ENCODE results near the gene NR4A2.
A peak's percentile ranks its signal among the peaks of the same experiment; 100 is the strongest.
"Not testable (repeated sequence)": the region's sequence is repeated elsewhere in the genome, so short reads cannot be mapped to it uniquely, and the experiment has no call there.

The NR4A2 gene

DNA sequence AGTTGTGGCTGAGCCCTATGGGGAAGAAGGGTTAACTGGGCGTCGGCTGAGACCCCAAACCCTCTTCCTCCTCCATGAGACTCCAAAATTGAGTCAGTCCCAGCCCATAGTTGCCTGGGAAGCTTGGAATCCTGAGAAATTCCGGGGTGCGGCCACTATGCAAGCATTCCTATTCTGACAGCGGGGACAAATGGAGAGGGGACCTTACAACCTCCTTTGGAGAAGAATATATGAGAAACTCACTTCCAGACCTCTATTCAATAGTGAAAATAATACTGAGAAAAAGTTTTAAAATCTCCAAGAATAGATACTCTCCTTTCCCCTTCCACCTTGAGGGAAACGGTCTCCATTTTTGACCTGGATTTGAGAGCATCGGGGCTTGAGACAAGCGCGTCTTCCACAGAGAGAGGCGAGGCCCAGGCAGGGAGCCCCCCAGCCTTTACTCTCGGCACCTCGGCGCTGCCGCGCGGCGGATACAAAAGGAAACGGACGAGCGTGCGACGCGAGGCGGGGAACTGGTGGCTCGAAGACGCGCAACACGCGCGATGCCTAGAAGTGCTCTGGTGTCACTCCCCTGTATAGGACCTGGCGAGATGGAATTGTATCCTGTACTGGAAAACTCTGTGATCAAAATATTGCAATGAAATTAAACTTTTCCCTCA is 11.1 kb downstream of the NR4A2 start:
- DNase-seq (ENCODE audit: low read depth) = peak; percentile 9

DNA sequence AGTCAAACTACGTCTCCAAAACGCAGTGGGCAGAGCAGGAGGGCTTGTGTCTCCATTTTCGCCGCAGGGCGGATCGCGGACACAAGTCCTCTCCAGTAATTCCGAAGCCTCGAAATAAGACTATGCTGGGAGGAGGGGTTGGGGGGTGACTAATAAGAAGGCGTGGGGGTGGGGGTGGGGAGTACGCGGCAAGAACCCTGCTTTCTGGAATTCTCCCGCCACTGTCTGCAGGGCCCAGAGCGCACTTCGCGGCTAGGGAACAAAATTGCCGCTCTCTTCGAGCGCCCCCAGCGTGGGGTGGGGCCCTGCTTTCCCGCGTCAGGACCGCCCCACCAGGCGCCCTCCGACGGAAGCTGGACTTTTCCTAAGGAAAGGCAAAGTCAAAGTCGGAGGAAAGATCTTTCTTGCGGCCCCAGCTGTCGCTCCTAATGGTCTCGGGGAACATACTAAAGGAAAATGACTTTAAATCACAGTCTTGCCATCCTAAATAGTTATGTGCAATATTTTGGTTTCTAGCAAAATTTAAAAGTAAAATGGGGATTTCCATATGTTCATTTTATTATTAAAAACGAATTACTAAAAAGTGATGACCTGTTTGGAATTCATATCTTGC is 11.9 kb downstream of the NR4A2 start:
- no peak for DNase-seq (ENCODE audit: low read depth)

DNA sequence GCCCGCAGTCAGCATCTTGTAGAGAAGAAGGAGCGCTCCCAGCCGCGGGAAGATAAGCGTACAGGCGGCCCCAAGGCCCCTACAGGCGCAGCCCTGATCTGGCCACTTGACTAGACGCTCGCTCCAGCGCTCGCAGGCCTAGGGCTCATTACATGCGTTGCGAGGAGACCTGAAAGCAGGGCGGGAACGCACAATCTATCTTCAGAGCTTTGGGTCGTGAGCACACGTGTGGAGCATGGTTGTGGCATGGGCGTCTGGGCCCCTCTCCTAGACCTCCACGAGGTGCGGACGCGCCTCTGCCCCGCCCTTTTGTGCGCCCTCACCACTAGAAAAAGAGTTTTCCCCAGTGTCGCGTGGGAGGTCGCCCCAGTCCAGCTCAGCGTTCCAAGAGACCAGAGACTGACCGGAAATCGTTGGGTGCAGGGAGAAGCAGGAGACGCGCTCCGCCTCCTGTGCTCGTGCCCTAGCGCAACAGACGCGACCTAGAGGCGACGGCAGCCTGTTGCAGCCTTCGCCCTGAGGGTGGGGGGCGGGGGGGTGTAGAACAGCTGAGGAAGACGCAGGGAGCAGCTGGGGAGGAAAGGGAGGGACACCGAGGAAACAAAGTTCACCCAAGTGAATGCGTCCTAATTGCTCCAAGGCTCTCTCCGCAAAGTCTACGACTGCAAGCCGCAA is 12.6 kb downstream of the NR4A2 start:
- DNase-seq (ENCODE audit: low read depth) = no peak

DNA sequence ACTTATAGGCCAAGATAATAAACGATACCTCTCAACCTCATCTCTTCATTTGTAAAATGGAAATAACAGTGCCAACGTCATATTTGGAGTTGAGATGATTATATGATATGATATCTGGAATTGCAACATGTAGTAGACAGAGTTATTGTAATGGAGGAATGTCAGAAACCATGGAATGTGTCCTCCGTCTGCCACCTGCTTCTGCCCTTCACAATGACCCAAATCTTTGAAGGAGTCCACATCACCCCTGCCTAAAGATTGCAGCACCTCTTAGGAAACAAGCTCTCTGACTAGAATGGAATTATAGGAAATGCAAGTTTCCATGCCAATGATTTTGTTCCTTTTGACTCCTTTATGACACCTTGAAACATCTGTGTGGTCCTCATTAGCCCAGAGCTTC is 14.9 kb downstream of the NR4A2 start:
- no peak for DNase-seq (ENCODE audit: low read depth)

DNA sequence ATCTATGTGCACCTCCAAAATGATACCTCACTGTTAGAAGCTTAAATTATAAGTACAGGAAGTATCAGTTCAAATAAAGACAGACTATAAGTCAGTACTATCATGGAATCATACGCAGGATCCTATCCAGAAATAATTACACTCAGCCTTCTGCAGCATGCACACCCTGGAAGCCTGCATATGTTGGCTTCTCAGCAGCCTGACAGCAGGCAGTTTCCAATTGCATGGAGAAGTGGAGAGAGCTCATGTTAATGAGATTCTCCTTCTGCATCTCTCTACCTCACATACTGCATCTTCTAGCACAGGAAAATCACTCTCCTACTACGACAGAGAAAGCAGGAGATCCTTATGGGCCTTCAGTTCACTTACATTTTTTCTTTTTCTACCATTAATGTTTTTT is 20.5 kb downstream of the NR4A2 start:
- no peak for DNase-seq (ENCODE audit: low read depth)

DNA sequence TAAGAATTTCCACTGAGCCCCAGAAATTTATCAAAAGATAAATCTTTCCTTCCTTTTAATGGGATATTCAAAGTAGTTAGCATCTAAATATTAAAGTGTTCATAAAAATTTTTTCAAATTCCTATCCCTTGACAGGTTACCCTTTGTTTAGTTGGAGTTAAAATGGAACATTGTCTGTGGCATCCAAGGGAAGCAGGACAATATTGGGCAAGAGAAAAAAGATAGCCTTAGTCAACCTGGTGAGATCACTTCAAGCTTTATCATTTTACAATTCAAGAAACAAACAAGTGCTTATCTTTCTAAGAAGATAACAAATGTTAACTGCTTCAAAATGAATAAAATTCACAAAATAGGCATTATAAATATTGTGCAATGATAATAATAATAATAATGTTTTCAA is 21.7 kb downstream of the NR4A2 start:
- DNase-seq (ENCODE audit: low read depth) = no peak

DNA sequence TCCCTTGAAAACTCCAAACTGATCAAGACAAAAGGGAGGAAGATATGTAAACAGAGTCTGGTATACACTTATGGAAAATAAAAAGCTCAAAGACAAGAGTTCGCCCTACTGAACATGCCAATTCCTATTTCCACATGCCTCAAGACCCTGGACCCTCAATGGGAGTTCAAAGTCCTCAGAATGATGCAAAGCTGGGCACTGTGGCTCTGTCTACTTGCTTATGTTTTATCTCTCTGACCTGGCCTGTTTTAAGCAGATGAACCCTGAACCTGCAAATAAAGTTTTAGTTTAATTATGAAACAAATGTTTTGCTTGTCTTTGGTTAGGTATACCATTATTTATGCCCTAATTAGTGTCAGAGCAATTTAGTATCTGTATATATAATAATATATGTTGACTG is 22.6 kb downstream of the NR4A2 start:
- DNase-seq (ENCODE audit: low read depth) = no peak

DNA sequence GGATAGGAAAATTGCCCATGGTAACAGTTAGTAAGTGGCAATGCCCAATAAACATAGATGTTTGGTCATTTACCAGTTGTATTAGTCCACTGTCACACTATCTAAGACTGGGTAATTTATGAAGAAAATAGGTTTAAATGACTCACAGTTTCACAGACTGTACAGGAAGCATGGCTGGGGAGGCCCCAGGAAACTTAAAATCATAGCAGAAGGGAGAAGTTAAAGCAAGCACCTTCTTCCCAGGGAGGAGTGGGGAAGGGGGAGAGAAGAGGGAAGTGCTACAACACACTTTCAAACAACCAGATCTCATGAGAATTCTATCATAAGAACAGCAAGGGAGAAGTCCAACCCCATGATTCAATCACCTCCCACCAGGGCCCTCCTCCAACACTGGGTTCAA is 23.4 kb downstream of the NR4A2 start:
- no peak for DNase-seq (ENCODE audit: low read depth)

DNA sequence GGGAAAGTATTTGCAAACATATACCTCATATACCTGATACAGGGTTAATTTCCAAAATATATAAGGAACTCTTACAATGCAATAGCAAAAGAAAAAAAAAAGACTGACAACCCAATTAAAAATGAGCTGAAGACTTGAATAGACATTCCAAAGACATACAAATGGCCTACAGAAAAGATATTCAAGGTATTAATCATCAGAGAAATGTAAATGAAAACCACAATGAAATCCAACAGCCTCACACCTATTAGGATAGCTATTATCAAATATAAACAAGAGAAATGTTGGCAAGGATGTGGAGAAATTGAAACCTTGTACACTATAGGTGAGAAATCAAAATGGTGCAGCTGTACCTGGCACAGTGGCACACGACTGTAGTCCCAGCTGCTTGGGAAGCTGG is 25.7 kb downstream of the NR4A2 start:
- DNase-seq (ENCODE audit: low read depth) = no peak

DNA sequence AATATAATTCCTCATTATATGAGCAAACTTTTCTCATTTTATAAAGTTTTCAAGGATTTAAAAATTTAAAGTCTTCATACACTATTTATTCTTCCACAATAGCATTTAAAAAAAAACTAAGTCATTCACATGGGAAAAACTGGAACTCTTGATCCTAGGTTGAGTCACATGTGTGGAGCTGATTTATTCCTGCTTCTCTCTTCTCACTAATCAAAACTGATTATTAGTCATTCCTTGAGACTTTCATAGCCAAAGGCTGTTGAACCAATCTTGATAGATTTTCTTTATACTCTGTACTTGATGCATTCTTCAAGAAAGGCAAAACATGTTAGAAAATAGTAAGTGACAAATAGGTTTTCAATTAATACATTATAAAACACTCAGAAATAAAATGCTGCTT is 27.4 kb downstream of the NR4A2 start:
- DNase-seq (ENCODE audit: low read depth) = no peak

DNA sequence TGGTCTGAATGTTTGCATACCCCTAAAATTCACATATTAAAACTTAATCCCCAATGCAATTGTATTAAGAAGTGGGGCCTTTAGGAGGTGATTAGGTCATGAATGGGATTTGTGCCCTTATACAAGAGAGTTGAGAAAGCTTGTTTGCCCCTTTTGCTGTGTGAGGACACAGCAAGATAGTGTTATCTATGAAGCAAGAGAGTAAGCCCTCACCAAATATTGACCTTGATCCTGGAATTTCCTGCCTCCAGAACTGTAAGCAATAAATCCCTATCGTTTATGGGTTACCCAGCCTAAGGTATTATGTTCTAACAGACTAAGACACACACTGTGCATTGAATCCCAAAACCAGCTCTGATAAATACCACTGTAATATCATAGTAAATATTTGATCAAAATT is 32.2 kb downstream of the NR4A2 start:
- no peak for DNase-seq (ENCODE audit: low read depth)

DNA sequence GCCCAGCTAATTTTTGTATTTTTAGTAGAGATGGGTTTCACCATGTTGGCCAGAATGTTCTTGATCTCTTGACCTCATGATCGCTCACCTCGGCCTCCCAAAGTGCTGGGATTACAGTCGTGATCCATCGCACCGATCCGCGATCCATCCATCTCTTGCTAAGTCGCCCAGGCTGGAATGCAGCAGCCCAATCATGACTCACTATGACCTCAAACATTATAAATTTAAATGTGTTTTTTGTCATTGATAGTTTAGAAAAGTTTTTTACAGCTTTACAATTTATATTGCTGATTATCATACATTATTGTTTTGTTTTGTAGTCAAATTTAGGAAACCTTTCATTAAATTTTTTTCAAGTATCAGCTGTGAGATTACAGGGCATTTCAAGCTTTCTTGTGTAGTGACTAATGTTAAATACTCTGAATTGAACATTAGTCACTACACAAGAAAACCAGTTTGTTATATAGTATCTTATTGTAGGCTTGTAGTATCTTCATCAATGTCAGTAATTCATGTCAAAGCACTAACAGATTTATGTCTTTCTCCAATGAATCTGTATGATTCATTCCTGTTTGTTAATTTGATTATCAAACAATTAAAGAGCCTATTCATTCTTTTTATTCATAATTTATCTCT is 37.5 kb downstream of the NR4A2 start:
- no peak for DNase-seq (ENCODE audit: low read depth)

DNA sequence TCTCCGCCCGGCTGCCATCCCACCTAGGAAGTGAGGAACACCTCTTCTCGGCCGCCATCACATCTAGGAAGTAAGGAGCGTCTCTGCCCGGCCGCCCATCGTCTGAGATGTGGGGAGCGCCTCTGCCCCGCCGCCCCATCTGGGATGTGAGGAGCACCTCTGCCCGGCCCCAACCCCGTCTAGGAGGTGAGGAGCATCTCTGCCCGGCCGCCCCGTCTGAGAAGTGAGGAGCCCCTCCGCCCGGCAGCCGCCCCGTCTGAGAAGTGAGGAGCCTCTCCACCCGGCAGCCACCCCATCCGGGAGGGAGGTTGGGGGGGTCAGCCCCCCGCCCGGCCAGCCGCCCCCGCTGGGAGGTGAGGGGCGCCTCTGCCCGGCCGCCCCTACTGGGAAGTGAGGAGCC is 39.1 kb downstream of the NR4A2 start:
- DNase-seq (ENCODE audit: low read depth) = not testable (repeated sequence)

DNA sequence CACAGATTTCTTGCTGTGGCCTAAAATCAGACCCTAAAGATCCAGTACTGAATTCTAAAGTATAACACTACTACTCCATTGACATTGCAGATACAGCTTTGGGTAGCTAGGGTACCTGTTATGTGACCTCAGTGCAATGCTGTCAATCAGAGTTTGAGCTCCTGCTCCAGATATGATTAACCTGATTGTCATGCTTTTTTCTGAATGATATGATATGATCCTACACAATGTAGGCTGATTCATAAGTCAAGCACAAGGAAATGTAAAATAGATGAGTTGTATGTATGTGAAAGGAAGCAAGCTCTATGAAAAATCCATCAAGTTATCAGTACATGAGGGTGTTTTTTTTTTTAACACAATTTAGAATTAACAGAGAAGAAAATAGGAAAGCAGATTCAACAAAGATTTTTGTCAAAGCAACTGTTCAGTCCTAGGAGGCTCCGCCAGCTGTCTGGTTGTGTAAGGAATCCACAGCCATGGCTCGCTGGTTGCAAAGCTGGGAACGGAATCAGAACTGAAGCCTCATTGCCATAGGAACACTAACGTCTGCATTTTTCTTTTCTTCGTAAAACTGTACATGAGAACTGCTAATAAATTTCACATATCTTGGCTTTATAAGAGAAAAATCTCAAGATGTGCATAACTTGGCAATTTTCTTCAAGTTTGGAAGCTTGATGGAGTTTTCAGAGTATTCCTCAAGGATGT is 52.9 kb downstream of the NR4A2 start:
- DNase-seq (ENCODE audit: low read depth) = no peak

Data from activated T-helper 1 cell treated with Interleukin-2 at 50 U/mL for 16 hours (primary cell).